ENCODE results near the gene LDLRAD4.

Gene LDLRAD4

DNA sequence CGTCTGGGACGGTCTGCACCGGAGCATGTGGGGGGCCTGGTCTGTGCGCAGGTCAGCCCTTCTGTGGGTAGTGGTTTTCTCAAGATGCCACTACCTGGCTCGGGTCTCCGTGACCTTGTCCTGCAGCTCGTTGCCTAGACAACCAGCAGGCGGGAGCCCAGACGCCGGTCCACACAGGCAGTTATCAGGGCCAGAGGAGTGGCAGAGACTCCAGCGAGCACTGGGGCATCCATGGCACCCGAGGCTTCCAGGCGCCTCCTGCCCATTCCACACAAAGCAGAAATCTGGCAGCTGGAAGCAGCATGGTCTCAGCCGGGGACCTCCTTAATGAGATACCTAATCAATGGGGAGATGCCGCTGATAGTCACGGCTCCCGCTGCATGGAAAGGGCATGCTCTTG is 351.7 kb downstream of the LDLRAD4 start:
- no peak for DNase-seq

DNA sequence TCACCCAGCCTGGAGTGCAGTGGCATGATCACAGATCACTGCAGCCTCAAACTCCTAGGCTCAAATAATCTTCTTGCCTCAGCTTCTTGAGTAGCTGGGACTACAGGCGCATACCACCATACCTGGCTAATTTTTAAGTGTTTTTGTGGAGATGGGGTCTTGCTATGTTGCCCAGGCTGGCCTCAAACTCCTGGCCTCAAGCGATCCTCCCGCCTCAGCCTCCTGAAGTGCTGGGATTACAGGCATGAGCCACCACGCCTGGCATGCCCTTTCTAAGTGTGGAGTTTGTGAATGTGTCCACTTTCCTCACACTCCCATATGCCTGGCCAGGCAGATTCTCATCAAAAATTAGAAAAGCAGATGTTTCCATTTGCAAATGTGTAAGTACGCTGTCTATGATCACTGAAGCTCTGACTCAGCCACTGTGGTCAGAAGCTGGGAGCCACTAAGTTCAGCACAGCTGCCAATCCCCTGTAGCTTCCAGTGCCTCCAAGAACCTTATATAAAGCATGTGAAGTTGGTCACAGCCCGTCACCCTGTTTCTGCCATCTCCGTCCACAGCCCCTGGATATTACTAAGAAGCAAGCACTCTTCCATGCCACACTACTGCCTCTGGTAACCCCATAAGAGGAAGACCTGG is 352.4 kb downstream of the LDLRAD4 start:
- DNase-seq, result no peak

DNA sequence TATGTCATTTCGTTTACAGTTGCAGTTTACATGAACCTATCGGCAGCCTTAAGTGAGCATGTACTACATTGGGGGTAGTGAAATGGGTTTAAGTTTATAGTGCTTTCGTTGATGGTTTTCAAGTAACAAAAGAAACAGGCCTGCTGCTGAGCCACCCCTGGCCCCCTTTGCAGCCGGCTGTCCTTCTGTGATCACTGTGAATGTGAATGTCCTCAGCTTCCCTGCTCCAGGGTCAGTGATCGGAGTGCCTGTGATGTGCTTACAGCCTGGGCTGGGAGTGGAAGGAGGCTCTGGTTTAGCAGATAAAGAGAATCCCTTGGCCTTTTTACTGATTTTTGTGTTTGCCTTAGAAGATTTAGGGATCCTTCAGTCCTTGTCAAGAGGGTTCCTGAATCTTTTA is 353.6 kb downstream of the LDLRAD4 start:
- no peak for DNase-seq

DNA sequence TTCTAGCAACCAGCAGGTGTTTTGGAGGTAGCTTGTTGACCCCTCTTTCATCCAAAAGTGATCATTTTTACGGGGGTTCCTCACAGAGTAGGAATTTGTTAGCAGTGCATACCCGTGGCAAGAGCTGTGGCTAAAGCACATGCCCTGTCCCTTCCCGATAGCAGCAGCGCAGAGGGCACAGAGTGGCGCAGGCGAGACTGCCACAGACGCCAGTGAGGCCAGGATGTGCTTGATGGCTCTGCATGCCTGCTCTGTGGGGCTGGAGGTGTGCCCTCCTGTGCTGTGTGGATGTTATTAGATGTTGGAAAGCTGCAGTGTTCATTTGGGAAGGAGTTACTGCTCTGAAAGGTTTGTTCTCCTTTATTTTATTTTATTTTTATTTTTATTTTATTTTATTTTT is 354.2 kb downstream of the LDLRAD4 start:
- no peak for DNase-seq

DNA sequence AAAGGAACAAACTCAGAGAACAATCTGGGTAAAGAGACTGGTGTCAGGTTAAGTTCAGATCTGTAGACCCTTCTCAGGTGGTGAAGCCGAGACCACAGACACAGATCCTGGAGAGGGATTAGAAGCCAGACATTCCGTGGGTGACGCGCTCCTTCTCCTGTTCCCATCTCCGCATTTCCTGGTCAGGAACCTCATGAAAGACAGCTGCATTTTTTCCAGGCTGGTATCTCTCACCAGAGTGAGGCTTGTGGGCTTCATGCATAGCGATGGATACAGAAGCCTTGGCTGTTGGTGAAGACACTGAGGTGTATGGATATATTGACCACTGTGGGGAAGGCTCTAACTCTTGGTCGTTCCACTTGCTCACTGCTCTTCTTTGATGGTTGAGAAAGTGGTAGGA is 355.2 kb downstream of the LDLRAD4 start:
- DNase-seq, result no peak

DNA sequence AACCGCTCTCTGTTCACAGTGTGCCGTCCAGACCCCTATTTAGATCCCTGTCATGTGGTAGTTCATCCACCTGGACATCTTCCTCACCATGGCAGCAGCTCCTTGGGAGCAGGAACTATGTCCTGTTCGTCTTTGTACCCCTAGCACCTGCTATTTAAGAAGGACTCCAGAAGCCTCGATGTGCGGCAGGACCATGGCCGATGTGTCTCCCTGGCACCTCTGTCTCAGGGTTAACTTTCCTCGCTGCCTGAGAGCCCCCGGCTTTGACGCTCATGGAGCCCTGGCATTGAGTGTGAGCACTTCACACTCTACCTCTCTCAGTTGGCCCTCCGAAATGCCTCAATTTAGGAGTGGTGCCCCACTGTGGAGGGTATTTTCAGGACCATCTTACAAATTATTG is 355.8 kb downstream of the LDLRAD4 start:
- DNase-seq, result no peak

DNA sequence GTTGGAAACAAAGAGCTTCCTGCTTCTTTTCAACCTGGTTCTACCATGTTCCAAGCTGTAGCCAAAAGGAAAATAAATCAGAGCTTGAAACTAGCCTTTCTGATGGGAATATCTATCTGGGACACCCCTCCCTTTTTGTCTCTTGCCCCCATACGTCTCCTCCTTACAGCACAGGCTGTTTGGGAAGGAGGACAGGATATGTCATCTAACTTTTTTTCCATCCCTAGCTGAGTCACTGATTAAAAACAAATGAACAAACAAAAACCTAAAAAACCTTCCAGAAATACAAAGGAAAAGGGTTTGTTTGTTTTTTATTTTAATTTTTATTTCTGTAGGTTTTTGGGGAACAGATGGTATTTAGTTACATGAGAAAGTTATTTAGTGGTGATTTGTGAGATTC is 356.2 kb downstream of the LDLRAD4 start:
- no peak for DNase-seq

DNA sequence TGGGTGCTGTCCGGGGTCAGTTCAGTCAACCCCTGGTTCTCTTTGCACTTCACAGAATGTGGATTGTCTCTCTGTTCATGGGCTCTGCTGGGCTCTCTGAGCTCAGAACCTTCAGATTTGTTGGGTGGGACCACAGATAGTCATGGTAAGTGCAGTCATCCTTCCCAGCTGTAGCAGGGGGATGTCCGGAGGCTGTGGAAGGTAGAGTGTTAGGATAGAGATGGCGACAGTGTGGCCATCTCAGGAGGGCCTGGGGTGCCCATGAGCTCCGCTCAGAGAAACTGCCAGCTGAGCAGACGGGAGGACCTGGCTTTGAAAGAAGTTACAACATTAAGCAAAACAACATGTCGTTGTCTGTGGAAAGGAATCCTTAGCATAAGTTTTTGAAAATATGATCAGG is 358.0 kb downstream of the LDLRAD4 start:
- no peak for DNase-seq

DNA sequence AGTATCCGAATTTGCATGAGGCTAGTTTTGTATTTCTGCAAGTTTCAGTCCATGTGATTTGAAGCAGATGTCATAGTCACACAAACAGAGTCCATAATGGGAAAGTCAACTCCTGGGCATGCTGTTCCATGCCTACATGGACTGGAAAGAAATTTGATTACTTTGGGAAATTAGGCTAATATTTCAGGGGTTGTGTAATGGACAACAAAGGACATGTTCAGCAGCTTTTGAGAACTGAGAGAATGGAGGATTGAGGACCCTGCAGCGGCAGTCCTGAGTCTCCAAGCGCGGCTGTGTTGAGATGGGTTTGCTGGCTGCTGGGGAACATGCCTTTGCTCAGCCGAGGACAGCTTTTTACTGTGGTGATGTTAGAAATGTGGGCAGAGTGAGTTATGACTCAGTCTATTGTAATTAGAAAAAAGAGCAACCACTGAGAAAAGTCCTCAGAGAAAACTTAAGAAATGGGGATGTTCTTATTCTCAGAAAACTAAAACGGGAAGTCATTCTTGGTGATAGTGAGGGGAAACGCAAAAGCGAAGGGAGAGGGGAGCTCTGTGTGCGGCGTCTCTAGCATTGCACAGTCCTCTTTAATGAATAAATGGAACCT is 358.6 kb downstream of the LDLRAD4 start:
- no peak for DNase-seq

DNA sequence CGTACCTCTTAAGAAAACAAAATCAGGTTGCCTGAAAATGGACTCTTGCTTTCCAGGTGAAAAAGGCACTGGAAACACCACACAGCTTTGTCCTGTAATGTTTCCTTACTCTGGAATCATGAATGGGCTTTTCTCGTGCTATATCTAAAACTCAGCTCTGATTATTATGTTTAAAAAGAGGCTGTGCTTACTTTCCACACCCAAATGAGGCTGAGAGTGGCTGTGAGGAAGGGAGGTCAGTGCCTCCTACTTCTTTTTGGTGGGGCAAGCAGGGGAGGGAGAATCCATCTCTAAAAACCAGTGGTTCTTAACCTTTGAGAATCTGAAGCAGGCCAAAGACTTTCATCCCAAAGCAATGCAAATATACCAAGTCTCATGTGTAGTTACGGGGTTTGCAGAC is 359.2 kb downstream of the LDLRAD4 start:
- no peak for DNase-seq

DNA sequence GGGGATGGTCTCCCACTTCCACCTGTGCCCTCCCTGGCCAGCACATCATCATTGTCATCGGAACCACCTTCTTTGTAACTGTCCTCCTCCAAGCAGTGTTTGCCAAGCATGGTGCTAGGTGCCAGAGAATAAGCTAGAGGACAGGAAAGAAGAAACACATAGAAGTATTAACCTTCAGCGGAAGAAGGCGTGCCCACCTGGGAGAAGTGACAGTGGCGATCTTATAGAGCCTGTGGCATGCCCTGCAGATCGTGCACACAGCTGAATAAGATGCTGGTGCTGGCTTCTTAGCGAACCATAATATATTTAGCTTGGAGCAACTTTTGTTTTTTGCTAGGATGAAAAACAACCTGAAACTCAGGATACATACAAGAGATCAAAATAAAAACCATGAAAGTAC is 359.8 kb downstream of the LDLRAD4 start:
- no peak for DNase-seq

DNA sequence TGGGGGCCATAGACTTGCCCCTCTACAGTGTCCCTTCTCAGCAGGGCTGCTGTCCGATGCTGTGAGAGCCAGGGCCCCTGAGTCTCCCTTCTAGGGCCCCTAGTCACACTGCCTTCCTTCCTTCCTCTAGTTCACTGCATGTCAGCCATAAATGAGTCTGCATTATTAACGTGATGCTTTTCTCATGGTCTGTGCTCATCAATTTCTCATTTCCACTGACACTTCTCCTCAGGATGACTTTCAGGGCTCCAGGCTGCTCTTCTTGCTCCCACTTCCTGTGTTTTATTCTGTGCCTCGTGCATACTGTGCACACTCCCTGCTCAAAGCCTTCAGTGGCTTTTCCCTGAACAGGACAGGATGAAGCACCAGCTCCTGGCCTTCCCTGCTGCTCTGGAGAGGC is 361.3 kb downstream of the LDLRAD4 start:
- no peak for DNase-seq

DNA sequence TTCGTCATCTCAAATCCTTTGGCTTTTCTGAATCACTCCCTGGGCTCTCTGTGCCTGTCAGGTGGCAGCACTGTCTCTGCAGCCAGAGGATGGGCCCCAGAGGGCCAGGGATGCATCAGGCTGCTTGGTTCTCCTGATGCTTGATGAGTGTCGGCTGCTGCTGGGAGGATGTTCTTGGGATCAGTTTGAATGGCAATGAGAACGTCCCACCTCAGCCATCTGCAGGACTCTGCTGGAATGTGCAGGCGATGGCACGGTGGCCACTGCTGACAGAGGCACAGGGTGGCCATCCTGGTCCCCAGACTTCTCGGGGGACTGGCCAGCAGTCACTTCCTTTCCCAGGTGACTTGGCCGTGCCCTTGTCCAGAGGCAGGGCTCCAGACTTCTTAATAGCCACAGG is 361.8 kb downstream of the LDLRAD4 start:
- DNase-seq, result no peak

DNA sequence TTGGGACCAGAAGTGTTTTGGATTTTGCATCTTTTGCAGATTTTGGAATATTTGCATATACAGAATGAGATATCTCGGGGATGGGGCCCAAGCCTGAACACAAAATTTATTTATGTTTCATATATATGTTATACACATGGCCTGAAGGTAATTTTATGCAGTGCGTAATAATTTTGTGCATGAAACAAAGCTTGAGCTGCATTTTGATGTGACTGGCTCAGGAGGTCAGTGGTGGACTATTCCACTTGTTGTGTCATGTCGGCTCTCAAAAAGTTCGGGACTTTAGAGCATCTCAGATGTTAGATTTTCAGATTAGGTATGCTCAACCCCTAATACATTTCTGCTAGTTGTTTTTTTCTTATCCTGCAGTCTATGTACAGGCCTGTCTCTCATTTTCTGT is 362.4 kb downstream of the LDLRAD4 start:
- DNase-seq, result no peak

DNA sequence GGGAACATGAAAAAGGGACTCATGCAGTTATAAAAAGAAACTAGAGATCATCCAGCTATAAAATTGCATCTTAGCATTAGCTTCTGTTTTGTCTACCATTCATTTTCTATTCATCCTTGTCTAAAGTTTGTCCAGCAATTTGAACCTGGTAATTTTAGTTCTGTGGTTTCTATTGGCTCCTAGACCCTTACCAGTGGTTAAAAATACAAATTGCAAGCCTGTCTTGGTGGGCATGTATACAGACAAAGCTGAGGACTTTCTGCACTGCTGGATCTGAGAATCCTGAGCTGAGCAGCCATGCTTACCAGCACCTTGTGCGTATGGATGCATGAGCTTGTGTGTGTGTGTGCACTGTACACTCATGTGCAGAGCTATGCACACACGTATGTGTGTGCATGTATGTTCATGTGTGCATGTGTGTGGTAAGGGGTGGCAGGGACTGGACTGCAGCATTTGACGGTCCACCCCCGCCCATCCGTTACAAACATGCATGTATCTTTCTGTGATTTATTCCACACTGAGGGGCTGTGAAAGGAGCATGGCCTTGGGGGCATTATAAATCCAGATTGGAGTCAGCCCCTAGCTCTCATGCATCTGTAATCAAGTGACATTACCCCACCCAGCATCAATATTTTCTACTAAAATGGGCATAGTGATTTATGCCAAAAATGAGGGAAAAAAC is 363.1 kb downstream of the LDLRAD4 start:
- DNase-seq, result no peak

DNA sequence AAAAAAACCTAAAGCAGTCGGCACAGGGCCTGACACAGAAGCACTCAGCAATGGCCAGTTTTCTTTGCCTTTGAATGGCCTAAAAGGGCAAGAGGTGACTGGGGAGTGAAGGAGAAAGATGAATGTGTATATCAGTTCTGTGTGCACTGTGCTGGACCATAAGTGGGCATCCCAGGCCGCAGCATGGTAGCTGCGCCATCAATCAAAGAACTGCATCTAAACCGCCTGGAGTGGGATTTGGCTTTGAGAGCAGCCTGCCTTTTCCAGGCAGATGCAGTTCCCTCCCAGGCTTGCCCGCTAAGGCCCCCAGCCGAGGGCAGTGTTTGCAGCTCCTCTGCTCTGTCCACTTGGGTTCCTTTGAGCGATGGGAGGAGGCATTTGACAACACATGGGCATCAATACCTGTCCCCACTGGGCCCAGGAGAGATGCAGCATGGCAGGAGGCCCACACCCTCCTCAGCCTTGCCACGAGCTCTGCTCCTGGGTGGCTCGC is 363.7 kb downstream of the LDLRAD4 start:
- no peak for DNase-seq

DNA sequence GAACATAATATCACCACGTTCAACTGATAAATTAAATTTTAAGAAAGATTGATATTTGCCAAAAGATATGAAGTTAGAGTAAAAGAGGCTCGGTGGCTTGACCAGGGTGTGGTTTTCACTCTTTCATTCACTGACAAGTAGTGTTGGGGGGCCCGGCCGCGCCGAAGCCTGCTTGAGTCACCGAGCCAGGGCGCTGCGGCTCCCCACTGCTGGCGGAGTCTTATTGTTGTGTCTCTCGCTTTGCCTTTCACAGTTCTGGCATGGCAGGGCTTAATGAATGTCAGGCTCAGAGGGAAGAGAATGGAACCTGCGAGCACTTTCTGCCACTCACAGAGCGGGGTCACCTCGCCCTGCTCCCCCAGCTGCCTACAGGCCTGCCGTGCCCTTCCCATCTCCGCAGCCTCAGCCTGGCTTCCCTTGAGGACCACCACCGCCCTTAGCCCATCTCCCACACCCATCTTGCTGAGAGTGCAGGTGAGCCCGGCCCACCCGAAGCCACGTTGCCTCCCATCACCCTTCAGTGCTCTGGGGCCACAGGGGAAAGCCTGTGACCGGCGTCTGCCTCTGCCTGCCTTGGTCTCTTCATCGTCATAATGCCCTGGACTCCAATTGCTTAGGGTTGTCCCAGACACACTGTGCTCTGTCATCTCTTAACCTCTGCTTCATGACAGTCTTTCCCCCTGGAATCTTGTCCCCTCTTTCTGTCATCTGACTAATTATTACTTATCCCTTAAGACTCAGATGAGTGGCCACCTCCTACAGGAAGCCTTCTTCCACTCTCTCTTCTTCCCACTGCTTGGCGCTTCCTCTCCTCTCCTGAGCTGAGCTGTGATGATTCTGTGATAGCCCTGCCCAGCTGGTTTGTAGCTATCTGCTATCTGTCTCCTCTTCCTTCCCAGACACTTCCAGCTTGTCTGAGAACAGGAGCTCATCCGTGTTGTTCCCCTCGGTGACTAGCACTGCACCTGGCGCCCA is 365.3 kb downstream of the LDLRAD4 start:
- no peak for DNase-seq

DNA sequence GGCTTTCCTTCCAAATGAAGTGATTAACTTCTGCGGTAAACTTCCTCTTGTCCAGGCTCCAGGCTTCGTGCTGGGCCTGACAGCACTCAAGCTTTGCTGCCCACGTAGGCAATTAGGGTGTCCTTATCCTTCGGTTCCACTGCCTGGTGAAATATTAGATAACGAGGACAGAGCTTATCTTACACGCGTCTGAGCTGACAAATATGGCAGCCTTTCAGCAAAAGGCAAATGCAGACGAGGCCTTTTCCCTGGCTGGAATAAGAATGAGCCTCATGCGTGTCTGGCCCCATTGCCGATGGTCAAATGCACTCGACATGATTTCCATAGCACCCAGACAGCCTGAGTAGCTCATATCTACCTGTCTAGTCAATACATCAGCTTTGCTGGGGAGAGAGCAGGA is 366.3 kb downstream of the LDLRAD4 start:
- no peak for DNase-seq

DNA sequence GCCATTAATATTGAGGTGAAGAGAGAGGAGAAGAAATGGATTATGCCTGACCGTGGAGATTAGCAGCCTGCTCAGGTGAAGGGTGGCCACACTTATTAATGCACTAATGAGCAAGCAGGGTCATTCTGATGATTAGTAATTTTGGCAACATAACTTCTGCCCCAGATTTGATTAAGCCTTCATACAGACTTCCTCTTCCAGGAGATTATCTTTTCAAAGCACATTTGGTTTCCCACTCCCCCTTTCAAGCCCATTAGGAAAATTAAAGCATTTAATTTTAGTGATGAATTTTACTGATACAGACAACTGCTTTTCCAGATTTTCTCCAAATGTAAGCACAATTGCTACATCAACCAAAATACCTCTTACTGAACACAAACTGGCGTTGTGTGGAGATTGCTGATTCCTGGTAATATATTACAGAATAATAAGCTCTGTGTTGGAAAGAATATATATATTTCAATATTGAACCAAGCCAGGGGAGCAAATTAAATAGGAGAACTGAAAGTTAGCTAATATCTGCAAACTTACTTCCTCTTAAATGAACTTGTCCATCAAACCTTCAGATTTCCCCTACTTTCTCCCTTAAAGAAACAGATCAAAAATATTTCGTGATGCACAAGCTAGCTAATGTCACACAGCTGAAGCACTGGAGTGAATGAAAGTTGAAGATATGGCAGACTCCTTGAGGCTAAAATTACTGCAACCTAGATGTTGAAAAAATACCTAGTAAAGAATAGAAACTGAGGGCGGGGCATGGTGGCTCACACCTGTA is 367.0 kb downstream of the LDLRAD4 start:
- no peak for DNase-seq

DNA sequence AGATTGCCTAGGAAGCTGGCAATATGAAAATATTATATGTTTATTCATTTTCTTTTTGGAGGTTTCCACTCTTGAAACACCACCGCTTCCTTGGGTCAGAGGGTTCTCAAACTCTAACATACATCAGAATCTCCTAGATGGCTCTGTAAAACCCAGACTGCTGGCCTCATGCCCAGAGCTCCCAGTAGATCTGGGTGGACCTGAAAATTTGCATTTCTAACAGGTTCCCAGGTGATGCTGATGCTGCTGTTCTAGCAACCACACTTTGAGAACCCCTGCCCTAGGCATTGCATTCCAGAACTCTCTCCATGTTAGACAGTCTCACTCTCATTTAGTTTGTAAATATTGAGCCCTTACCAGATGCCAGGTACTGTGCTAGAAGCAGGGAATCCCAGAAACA is 368.4 kb downstream of the LDLRAD4 start:
- no peak for DNase-seq

DNA sequence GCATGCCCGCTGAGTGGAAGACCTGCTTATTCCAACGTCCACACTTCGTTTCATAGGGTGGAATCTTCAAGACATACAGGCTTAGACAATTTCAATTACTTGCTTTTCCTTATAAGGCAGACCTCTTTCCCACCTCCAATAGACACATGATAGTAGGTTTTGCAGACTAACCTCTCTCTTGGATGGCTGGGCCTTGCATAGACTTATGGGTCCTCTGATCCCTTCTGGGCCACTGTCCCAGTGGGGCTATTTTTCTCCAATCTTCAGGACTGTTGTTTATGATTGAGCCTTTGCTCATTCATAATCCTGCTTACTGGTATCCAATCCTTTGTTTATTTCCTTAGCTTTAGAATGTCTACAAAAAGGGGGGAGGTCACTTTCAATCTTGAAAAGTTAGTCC is 368.9 kb downstream of the LDLRAD4 start:
- DNase-seq, result no peak

DNA sequence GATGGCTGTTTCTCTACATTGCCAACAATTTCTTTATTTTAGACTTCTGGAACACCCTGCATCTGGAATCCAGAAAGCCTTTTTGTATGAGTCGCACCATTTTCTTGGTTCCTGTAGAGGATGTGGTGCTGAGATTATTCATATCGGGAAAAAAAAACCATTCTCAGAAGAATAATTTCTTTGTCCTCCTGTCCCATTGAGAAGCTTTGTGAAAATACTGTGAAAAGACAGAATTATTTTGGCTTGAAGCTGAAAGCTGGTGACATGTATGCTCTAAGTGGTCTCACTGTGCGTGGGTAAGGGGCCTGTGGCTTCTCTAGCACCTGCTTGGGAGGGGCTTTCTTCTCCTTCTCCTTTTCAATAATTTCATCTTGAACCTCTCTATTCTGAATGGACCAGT is 369.4 kb downstream of the LDLRAD4 start:
- no peak for DNase-seq

DNA sequence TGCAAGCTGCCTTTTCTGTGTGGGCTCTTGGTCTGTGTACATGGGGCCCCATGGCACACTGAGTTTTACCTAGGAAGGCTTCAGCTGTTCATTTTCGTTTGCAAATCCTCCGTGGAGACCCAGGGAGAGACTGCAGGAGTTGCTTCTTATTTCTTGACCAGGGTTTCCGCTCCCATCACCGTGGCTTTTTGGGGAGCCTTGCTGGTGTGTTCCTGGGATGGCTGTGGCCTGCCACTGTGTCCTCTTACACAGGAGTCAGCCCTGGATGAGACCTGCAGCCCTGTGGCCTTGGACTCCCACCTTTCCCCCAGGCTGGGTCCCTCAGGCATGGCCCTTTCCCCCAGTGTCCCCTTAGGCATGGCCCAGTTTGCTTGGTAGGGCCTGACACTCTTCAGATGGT is 370.8 kb downstream of the LDLRAD4 start:
- no peak for DNase-seq
